NCI-H82 treated with DMSO at 0.1 percent for 48 hours (cell line): ENCODE measurements around the gene RBM43.

Experiments used
- DNase-seq: peaks from one replicate; lab custom pipeline; 2025; ENCODE audit not compliant: unreplicated experiment; lab: John Stamatoyannopoulos, UW

The RBM43 gene

DNA sequence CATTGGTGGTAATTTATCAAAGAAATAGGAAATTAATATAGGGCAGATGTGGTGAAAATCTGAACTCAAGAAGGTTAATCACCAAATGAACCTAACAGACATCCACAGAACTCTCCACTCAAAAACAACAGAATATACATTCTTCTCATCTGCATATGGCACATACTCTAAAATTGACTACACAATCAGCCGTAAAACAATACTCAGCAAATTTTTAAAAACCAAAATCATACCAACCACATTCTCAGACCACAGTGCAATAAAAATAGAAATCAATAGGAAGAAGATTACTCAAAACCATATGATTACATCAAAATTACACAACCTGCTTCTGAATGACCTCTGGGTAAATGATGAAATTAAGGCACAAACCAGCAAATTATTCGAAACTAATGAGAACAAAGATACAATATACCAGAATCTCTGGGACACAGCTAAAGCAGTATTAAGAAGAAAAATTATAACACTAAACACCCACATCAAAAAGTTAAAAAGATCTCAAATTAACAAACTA, 31.0 kb downstream of the RBM43 start:
- no peak for DNase-seq

DNA sequence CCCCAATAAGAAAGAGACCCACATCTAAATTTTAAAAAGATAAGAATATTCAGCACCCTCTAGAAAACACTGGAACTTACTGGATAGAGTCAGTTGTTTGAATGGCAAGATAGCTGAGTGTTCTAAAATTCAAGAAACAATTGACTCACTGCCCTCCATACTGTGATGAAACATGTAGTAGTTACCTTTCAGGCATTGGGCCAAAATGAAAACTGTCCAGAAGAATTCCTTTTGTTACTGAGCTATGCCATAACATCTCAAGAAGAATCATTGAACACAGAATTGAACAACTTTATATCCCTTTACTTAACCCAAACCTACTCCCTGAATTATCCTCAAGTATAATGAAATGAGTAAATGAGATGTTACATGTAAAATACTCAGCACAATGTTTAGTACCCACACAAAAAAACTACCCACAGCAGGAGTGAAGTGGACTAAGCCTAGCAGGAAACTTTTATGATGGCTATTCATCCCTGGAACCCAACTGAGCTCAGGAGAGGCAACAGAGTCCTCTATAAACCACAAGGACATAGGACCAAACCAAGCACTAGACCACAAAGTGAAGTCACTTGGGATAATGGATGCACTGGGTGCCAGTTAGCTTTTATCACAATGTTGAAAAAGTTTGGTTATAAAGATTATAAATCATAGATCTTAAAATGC, 32.7 kb downstream of the RBM43 start:
- DNase-seq, result no peak

DNA sequence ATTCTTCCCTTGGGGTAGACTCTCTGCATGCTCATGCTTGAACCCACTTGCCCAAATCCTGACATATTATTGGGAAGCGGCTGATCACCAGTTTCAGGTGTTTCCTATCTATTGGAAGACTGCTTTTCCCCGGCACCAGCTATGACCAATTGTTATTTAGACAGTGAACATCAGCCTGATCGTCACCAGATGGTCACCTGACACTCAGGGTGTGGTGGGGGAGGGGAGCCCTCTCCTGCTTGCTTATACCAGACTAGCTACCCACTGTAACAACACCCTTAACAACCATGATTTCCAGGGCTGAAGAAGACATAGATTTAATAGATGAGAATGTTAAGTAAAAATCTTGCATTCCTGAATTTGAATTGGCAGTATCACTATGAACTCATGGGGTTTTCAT, 44.3 kb downstream of the RBM43 start:
- no peak for DNase-seq

DNA sequence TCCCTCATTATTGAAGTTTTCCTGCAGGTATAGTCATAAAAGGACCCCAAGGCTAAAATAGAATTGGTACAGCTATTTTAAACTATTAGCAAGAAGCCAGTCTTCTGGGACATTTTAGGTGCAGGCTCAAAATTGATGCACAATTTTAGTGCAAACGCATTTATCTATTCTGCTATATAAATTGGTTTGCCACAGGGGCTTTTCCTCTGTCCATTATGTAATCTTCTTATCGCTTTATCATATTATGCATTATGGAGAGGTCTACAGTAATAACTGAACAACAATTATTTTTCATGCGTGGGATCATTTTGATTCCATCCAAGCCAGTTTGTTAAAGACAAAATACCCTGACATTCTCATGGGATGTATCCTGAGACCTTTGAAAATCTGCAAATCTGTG, 54.6 kb downstream of the RBM43 start:
- DNase-seq, result no peak

DNA sequence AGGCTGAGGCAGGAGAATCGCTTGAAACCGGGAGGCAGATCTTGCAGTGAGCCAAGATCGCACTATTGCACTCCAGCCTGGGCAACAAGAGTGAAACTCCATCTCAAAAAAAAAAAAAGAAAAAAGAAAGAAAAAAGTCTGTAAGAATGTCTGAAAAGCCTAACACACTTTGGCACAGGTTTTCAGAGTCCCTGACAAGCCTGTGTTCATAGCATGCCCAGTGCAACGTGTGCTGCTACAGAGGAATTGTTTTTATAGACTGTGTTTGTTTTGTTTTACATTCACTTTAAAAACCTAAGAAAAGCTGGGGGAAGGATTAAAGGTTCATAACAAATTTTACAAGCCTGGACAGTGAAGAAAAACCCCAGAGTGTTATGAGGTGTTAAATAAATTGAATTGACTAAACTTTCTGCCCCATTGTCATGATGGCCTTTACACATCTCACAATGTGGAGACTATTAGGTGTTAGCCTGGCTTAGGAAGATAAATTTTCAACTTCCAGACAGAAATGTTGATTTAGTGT, 55.2 kb downstream of the RBM43 start:
- DNase-seq, result no peak

DNA sequence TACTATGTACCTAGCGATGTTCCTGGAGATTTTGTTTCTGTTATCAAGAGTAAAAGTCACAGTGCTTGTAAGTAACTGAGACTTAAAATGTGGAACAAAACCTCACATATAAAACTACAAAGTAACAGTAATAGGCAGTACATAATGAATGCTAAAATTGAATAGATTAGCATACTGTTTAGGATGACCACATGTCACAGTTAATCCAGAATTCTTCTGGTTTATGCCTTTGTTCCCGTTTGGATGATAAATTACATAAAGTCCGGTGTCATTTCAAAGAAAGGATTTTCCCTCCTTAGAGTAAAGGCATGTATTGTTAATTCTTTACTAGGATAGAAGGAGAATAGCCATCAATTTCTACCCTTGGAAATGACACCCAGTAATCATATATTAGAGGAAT, 56.1 kb downstream of the RBM43 start:
- DNase-seq, result no peak

DNA sequence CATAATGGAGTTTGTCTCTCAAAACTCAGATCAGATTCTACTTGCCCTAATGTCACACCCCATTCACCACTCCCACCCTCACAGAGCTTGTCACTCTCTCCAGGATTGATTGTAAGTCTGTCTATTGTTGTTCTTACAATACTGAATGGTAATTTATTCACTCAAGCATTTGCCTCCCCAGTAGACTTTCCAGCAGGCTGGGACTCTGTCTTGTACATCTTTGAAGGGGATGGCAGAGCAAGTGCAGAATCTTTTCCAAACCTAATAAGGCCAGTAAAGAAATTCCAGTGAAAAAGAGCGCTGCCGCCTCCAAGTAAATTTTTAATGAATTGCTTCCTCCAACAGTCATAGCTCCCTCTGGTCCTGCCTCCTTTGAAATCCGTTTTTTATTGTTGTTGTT, 56.9 kb downstream of the RBM43 start:
- DNase-seq, result no peak

DNA sequence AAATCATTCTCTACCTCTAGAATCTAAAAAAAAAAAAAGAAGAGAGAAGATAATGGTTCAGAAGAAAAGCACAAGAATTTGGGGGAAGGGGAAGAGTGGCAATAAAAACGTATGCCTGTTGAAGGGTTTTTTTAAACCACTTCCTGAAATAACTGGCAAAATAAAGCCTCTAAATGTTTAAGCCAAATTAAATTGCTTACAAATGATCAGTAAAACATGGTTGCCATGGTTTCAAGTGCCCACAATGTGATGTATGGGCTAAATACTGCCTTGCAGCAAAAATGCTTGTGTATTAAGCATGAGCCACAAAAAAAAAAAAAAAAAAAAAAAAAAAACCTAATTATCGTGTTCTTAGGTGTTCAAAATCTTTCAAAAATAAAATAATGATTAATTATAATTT, 60.8 kb downstream of the RBM43 start:
- DNase-seq, result no peak

DNA sequence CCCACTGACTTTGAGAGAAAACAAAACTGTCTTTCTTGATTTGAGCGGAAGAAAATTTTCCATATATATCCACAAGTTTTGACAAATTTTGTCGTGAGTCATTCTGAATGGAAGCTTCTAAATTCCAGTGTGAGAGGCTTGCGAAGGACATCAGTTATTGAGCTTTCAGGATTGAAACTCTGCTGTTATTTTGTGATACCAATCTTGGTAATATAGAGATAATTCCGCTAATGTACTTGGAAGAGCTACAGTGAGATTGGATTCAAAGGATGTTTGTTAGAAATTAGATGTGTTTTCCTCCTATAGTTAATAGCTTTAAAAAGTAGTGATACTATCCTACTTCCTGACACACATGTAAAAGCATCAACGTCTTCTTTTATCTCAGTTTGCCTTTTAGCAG, 61.4 kb downstream of the RBM43 start:
- DNase-seq, result no peak

DNA sequence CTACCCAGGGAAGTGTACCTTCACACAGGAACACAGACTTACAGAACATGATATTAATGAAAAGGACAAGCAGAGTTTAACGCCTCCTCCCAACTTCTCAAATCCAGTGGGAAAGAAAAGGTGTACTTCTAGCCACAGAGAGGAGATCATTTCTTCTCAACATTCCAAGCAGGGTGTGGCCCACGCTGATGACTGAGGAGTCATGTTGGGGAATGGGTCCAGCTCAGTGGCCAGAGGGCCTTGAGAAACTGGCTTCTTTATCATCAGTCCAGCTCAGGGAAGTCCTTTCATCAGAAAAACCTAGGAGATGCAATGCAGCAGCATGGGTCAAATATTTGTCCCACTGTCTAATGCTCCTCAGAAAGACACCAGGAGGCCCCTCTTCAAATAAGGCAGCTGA, 63.0 kb downstream of the RBM43 start:
- no peak for DNase-seq
